ENCODE results near the gene SDF2. TPM values are rescaled to one million over a fixed set of nuclear protein-coding genes. Genes with fewer than 3 reads are reported as not detected.
A peak's percentile ranks its signal among the peaks of the same experiment; 100 is the strongest.

Gene SDF2
- total and polyA plus RNA-seq, 12 donors: 50.6 to 195 (median 84.5) TPM

GRCh38 chr17:28704219-28704858 is 42.6 kb upstream of the SDF2 start:
- no peaks in the 10 kb centered on the region for H3K9me3 ChIP-seq (replicated peaks in 1 of 3)
- H3K4me1 ChIP-seq (replicated peaks in 1 of 2): no peaks in the 10 kb centered on the region
- H3K27ac ChIP-seq: no peak overlapping the region
- 83 to 94% (median 90%) methylated on average over 11 to 14 of the region's 14 CpGs for WGBS, 4 donors
- intact Hi-C loops (cut with DNase I): loop anchor here in 1 of 2 donors (10.0 kb wide), 1 partner anchor 50 kb away; no protein-coding TSS in a partner anchor
- no peak for DNase-seq
- no peak overlapping the region for H3K4me3 ChIP-seq
- H3K27me3 ChIP-seq: no peaks in the 10 kb centered on the region
- H3K36me3 ChIP-seq (replicated peaks in 1 of 2): peaks cover 0 to 41% of the 10 kb centered on the region in 2 donors
- TF ChIP-seq CTCF (IDR thresholded peaks at IDR 0.05): no peak
- no peak for TF ChIP-seq POLR2A (IDR thresholded peaks at IDR 0.05)

- Histone ChIP-seq H3K36me3 (replicated peaks in 1 of 2) (peaks cover 0 to 48% of the 10 kb centered on the region in 2 donors), H3K27me3 (no peaks in the 10 kb centered on the region), H3K4me3 (no peak overlapping the region), H3K9me3 (replicated peaks in 1 of 3) (no peaks in the 10 kb centered on the region), H3K4me1 (replicated peaks in 1 of 2) (no peaks in the 10 kb centered on the region), H3K27ac (no peak overlapping the region)
- intact Hi-C loops (cut with DNase I): loop anchor here in 1 of 2 donors (10.0 kb wide), 1 partner anchor 49 kb away; no protein-coding TSS in a partner anchor
- TF ChIP-seq CTCF (IDR thresholded peaks at IDR 0.05) (no peak), POLR2A (IDR thresholded peaks at IDR 0.05) (no peak)
- 83 to 86% (median 84%) methylated on average over 16 of the region's 16 CpGs for WGBS, 4 donors
- no peak for DNase-seq
Measured at GRCh38 chr17:28703552-28704218, 42.0 kb upstream of the SDF2 start.

GRCh38 chr17:28702752-28703150 is 41.0 kb upstream of the SDF2 start:
- H3K27ac ChIP-seq: no peak overlapping the region
- peaks cover 0 to 57% of the 10 kb centered on the region in 2 donors for H3K36me3 ChIP-seq (replicated peaks in 1 of 2)
- no peaks in the 10 kb centered on the region for H3K4me1 ChIP-seq (replicated peaks in 1 of 2)
- WGBS, 4 donors: 52 to 75% (median 68%) methylated on average over 2 to 3 of the region's 3 CpGs
- DNase-seq: no peak
- no peak overlapping the region for H3K4me3 ChIP-seq
- no peak for TF ChIP-seq POLR2A (IDR thresholded peaks at IDR 0.05)
- no peak for TF ChIP-seq CTCF (IDR thresholded peaks at IDR 0.05)
- no peaks in the 10 kb centered on the region for H3K27me3 ChIP-seq
- H3K9me3 ChIP-seq (replicated peaks in 1 of 3): no peaks in the 10 kb centered on the region
- intact Hi-C loops (cut with DNase I): loop anchor here in 1 of 2 donors (10.0 kb wide), 1 partner anchor 48 kb away; no protein-coding TSS in a partner anchor

- TF ChIP-seq POLR2A (IDR thresholded peaks at IDR 0.05): no peak
- TF ChIP-seq CTCF (IDR thresholded peaks at IDR 0.05): no peak
- Histone ChIP-seq H3K4me1 (replicated peaks in 1 of 2) (no peaks in the 10 kb centered on the region), H3K9me3 (replicated peaks in 1 of 3) (no peaks in the 10 kb centered on the region), H3K27me3 (no peaks in the 10 kb centered on the region), H3K4me3 (no peak overlapping the region), H3K36me3 (replicated peaks in 1 of 2) (peaks cover 0 to 63% of the 10 kb centered on the region in 2 donors), H3K27ac (peak overlapping the region in 1 of 5 donors; percentile 16)
- WGBS, 4 donors: 69 to 75% (median 72%) methylated on average over 10 of the region's 10 CpGs
- intact Hi-C loops (cut with DNase I): loop anchor here in 1 of 2 donors (10.0 kb wide), 1 partner anchor 47 kb away; no protein-coding TSS in a partner anchor
- no peak for DNase-seq
Measured at GRCh38 chr17:28702026-28702751, 40.5 kb upstream of the SDF2 start.
